SK-N-SH (cell line): Measurements from ENCODE around the gene FMO4.

Experiments used
- POLR2AphosphoS5 ChIP-seq: IDR thresholded peaks from 2 replicates; pipeline ENCODE4 v1.6.1; 2012; ENCODE audit warnings: low read depth, low read length
- RXRA ChIP-seq: IDR thresholded peaks from 2 replicates; pipeline ENCODE4 v1.4.0; 2012; ENCODE audit warnings: low read depth, mild to moderate bottlenecking, borderline replicate concordance
- SIN3A ChIP-seq: IDR thresholded peaks from 2 replicates; pipeline ENCODE4 v1.6.1; 2012; ENCODE audit warnings: low read depth, mild to moderate bottlenecking, low read length, moderate library complexity, borderline replicate concordance
- TF ChIP-seq, protein P1 (sequence below): IDR thresholded peaks from 2 replicates; pipeline ENCODE4 v1.6.1; 2012; ENCODE audit warnings: mild to moderate bottlenecking, low read depth, low read length, moderate library complexity
- TF ChIP-seq, protein P2 (sequence below): fragments of 200-600 bp; sonication (generic); IDR thresholded peaks from 2 replicates; pipeline ENCODE4 v1.6.1; 2017; ENCODE audit warnings: antibody characterized with exemption, mild to moderate bottlenecking, moderate library complexity
- TF ChIP-seq, protein P3 (sequence below): IDR thresholded peaks from 2 replicates; pipeline ENCODE4 v1.4.0; 2012; ENCODE audit warnings: low read depth
- TF ChIP-seq, protein P4 (sequence below): fragments of 150-350 bp; IDR thresholded peaks from 2 replicates; pipeline ENCODE4 v1.6.1; 2016; ENCODE audit warnings: mild to moderate bottlenecking, low read depth, low read length

DNA sequence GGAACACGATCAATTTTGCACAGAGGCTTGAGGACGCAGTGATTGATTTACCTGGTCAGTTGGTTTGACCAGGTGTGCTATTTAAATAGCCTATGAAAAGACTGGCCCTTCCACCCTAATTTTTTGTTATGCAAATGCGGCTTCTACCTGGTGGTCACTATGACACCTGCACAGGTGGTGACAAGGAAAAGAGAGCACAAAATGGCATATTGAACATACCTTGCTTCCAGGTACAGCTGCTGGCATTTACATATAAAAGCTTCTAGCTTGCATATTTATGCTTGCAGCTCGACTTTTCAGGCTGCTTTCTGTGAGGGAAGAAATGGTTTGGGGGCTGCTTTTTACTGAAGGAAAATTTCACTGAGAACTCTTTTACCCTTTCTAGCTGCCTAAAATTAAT, 15.3 kb upstream of the FMO4 start:
- TF ChIP-seq POLR2AphosphoS5: no peak
- TF ChIP-seq, protein P1, sequence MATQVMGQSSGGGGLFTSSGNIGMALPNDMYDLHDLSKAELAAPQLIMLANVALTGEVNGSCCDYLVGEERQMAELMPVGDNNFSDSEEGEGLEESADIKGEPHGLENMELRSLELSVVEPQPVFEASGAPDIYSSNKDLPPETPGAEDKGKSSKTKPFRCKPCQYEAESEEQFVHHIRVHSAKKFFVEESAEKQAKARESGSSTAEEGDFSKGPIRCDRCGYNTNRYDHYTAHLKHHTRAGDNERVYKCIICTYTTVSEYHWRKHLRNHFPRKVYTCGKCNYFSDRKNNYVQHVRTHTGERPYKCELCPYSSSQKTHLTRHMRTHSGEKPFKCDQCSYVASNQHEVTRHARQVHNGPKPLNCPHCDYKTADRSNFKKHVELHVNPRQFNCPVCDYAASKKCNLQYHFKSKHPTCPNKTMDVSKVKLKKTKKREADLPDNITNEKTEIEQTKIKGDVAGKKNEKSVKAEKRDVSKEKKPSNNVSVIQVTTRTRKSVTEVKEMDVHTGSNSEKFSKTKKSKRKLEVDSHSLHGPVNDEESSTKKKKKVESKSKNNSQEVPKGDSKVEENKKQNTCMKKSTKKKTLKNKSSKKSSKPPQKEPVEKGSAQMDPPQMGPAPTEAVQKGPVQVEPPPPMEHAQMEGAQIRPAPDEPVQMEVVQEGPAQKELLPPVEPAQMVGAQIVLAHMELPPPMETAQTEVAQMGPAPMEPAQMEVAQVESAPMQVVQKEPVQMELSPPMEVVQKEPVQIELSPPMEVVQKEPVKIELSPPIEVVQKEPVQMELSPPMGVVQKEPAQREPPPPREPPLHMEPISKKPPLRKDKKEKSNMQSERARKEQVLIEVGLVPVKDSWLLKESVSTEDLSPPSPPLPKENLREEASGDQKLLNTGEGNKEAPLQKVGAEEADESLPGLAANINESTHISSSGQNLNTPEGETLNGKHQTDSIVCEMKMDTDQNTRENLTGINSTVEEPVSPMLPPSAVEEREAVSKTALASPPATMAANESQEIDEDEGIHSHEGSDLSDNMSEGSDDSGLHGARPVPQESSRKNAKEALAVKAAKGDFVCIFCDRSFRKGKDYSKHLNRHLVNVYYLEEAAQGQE: no peak
- TF ChIP-seq, protein P2, sequence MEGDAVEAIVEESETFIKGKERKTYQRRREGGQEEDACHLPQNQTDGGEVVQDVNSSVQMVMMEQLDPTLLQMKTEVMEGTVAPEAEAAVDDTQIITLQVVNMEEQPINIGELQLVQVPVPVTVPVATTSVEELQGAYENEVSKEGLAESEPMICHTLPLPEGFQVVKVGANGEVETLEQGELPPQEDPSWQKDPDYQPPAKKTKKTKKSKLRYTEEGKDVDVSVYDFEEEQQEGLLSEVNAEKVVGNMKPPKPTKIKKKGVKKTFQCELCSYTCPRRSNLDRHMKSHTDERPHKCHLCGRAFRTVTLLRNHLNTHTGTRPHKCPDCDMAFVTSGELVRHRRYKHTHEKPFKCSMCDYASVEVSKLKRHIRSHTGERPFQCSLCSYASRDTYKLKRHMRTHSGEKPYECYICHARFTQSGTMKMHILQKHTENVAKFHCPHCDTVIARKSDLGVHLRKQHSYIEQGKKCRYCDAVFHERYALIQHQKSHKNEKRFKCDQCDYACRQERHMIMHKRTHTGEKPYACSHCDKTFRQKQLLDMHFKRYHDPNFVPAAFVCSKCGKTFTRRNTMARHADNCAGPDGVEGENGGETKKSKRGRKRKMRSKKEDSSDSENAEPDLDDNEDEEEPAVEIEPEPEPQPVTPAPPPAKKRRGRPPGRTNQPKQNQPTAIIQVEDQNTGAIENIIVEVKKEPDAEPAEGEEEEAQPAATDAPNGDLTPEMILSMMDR: no peak
- TF ChIP-seq, protein P3, sequence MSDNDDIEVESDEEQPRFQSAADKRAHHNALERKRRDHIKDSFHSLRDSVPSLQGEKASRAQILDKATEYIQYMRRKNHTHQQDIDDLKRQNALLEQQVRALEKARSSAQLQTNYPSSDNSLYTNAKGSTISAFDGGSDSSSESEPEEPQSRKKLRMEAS: no peak
- TF ChIP-seq SIN3A: no peak
- TF ChIP-seq RXRA: no peak
- TF ChIP-seq, protein P4, sequence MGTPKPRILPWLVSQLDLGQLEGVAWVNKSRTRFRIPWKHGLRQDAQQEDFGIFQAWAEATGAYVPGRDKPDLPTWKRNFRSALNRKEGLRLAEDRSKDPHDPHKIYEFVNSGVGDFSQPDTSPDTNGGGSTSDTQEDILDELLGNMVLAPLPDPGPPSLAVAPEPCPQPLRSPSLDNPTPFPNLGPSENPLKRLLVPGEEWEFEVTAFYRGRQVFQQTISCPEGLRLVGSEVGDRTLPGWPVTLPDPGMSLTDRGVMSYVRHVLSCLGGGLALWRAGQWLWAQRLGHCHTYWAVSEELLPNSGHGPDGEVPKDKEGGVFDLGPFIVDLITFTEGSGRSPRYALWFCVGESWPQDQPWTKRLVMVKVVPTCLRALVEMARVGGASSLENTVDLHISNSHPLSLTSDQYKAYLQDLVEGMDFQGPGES: no peak
